Erythroblast (primary cell): Measurements from ENCODE around the gene HEXIM1.
A peak's percentile ranks its signal among the peaks of the same experiment; 100 is the strongest.

ENCODE experiments used
- DNase-seq, 2 experiments: peaks; one replicate each; lab custom pipeline; 2025; lab: John Stamatoyannopoulos, UW
- GATA1 ChIP-seq: IDR thresholded peaks from 2 replicates; pipeline ENCODE4 v1.6.1; 2011; ENCODE audit warnings: low read depth, mild to moderate bottlenecking, control low read depth, low read length, moderate library complexity
- POLR2A ChIP-seq: IDR thresholded peaks from 2 replicates; pipeline ENCODE4 v1.6.1; 2011; ENCODE audit warnings: mild to moderate bottlenecking, low read length

Gene HEXIM1

GRCh38 chr17:45148183-45149036 lies at the start of gene HEXIM1:
Gene HEXIM1 (plus strand): TSS chr17:45148475. CDS start chr17:45149191, 716 bp downstream.
- peak; percentile 100 for DNase-seq
- TF ChIP-seq POLR2A: peak; percentile 99
- no peak for TF ChIP-seq GATA1

GRCh38 chr17:45098869-45099616 lies 49.2 kb upstream of the HEXIM1 start:
- DNase-seq: peak; percentile 68 to 82
- no peak for TF ChIP-seq GATA1
- TF ChIP-seq POLR2A: no peak

- TF ChIP-seq GATA1 (no peak), POLR2A (no peak)
- no peak for DNase-seq
Observed at GRCh38 chr17:45101546-45101882, 46.8 kb upstream of the HEXIM1 start.

- no peak for TF ChIP-seq POLR2A
- TF ChIP-seq GATA1: no peak
- DNase-seq: no peak
Observed at GRCh38 chr17:45101883-45102811, 46.1 kb upstream of the HEXIM1 start.

- DNase-seq: no peak
- TF ChIP-seq GATA1 (no peak), POLR2A (no peak)
Observed at GRCh38 chr17:45102856-45103255, 45.4 kb upstream of the HEXIM1 start.

GRCh38 chr17:45103269-45103795 lies 44.9 kb upstream of the HEXIM1 start:
- TF ChIP-seq GATA1: no peak
- TF ChIP-seq POLR2A: no peak
- no peak for DNase-seq

GRCh38 chr17:45104029-45104428 lies 44.2 kb upstream of the HEXIM1 start:
- DNase-seq: no peak
- TF ChIP-seq GATA1: no peak
- no peak for TF ChIP-seq POLR2A

- TF ChIP-seq GATA1 (no peak), POLR2A (no peak)
- no peak for DNase-seq
Observed at GRCh38 chr17:45104497-45104896, 43.8 kb upstream of the HEXIM1 start.

GRCh38 chr17:45104907-45105624 lies 43.2 kb upstream of the HEXIM1 start:
- TF ChIP-seq POLR2A: no peak
- no peak for TF ChIP-seq GATA1
- no peak for DNase-seq

GRCh38 chr17:45106096-45106495 lies 42.2 kb upstream of the HEXIM1 start:
- no peak for TF ChIP-seq GATA1
- TF ChIP-seq POLR2A: no peak
- no peak for DNase-seq

GRCh38 chr17:45106582-45106981 lies 41.7 kb upstream of the HEXIM1 start:
- DNase-seq: no peak
- TF ChIP-seq GATA1: no peak

- TF ChIP-seq POLR2A (no peak), GATA1 (no peak)
- DNase-seq: no peak
Observed at GRCh38 chr17:45107293-45108010, 40.8 kb upstream of the HEXIM1 start.

GRCh38 chr17:45108051-45108450 lies 40.2 kb upstream of the HEXIM1 start:
- TF ChIP-seq GATA1 (no peak), POLR2A (no peak)
- no peak for DNase-seq
